GM15510 (cell line): ENCODE results near the gene DAZAP2.

Source experiments
- POLR2A ChIP-seq: IDR thresholded peaks from 3 replicates; pipeline ENCODE4 v1.6.1; 2011; ENCODE audit warnings: borderline replicate concordance; ENCODE audit not compliant: insufficient read length; ENCODE audit errors: extremely low read depth

The DAZAP2 gene

GRCh38 chr12:51238510-51239334 is at the start of gene DAZAP2:
TSS of gene DAZAP2 (plus strand) at chr12:51238826. CDS start at chr12:51238908, 82 bp downstream.
- TF ChIP-seq POLR2A: peak; percentile 87

- TF ChIP-seq POLR2A: no peak
These were observed 48.8 kb upstream of the DAZAP2 start for GRCh38 chr12:51189790-51190355.

GRCh38 chr12:51190820-51191219 is 47.8 kb upstream of the DAZAP2 start:
- no peak for TF ChIP-seq POLR2A

- TF ChIP-seq POLR2A: no peak
These were observed 46.9 kb upstream of the DAZAP2 start for GRCh38 chr12:51191516-51192283.

- no peak for TF ChIP-seq POLR2A
These were observed 46.3 kb upstream of the DAZAP2 start for GRCh38 chr12:51192284-51192671.

- no peak for TF ChIP-seq POLR2A
These were observed 42.8 kb upstream of the DAZAP2 start for GRCh38 chr12:51195841-51196240.

GRCh38 chr12:51196547-51196946 is 42.1 kb upstream of the DAZAP2 start:
- TF ChIP-seq POLR2A: no peak

- no peak for TF ChIP-seq POLR2A
These were observed 40.7 kb upstream of the DAZAP2 start for GRCh38 chr12:51197736-51198567.

- no peak for TF ChIP-seq POLR2A
These were observed 39.9 kb upstream of the DAZAP2 start for GRCh38 chr12:51198568-51199365.

GRCh38 chr12:51199366-51199945 is 39.2 kb upstream of the DAZAP2 start:
- no peak for TF ChIP-seq POLR2A

GRCh38 chr12:51200156-51200555 is 38.5 kb upstream of the DAZAP2 start:
- no peak for TF ChIP-seq POLR2A

- TF ChIP-seq POLR2A: no peak
These were observed 37.8 kb upstream of the DAZAP2 start for GRCh38 chr12:51200806-51201205.

- TF ChIP-seq POLR2A: no peak
These were observed 35.9 kb upstream of the DAZAP2 start for GRCh38 chr12:51202718-51203117.

GRCh38 chr12:51205350-51205749 is 33.3 kb upstream of the DAZAP2 start:
- no peak for TF ChIP-seq POLR2A

- no peak for TF ChIP-seq POLR2A
These were observed 30.5 kb upstream of the DAZAP2 start for GRCh38 chr12:51208016-51208660.
